Measurements from ENCODE around the gene CHAMP1. TPM values are rescaled to one million over a fixed set of nuclear protein-coding genes. Genes with fewer than 3 reads are reported as not detected.

CHAMP1 gene
- total and polyA plus RNA-seq, 2 of the 13 experiments (the other 11 are each of a cell fraction or from before 2014, with no cell fraction given) = 8.4 to 9.7 TPM

DNA sequence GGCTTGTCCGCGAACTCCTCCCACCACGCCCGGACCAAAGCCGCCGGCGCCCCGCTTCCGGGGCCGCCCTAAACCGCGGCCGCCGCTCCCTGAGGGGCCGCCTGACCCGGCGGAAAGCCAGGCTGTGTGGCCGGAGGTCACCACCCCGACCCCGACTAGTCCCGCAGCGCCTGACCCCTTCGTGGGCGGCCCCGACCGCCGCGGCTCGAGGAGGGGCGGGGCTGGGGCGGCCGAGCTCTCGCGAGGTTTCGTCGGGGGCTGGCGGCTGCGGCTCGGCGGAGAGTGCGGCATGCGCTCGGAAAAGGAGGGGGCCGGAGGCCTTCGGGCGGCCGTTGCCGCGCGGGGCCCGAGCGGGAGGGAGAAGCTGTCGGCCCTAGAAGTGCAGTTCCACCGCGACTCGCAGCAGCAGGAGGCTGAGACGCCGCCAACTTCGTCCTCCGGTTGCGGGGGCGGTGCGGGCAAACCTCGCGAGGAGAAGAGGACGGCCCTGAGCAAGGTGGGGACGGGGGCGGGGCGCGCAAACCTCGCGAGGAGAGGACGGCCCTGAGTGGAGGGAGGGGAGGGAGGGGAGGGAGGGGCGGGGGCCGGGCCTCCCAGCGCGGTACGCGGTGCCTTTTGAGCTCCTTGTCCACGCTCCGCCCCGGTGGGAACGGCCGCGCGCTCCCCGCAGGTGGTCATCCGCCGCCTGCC is 32.8 kb upstream of the CHAMP1 start, which contains the start of gene UPF3A (continued):
- TF ChIP-seq, protein P1, sequence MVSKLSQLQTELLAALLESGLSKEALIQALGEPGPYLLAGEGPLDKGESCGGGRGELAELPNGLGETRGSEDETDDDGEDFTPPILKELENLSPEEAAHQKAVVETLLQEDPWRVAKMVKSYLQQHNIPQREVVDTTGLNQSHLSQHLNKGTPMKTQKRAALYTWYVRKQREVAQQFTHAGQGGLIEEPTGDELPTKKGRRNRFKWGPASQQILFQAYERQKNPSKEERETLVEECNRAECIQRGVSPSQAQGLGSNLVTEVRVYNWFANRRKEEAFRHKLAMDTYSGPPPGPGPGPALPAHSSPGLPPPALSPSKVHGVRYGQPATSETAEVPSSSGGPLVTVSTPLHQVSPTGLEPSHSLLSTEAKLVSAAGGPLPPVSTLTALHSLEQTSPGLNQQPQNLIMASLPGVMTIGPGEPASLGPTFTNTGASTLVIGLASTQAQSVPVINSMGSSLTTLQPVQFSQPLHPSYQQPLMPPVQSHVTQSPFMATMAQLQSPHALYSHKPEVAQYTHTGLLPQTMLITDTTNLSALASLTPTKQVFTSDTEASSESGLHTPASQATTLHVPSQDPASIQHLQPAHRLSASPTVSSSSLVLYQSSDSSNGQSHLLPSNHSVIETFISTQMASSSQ (IDR thresholded peaks at IDR 0.05; ENCODE audit: low read depth) = no peak
- TF ChIP-seq, protein P1 (CRISPR knock-in tag; IDR thresholded peaks at IDR 0.05; ENCODE audit: borderline replicate concordance) = peak; percentile 18; the same call in 1 of the 2 replicates
- TF ChIP-seq SMC3 (IDR thresholded peaks at IDR 0.05; ENCODE audit: low read length) = no peak
- peak; percentile 85 for TF ChIP-seq ZFY (CRISPR knock-in tag; IDR thresholded peaks at IDR 0.05)
- peak; percentile 86 for TF ChIP-seq ETV5 (CRISPR knock-in tag; IDR thresholded peaks at IDR 0.05; ENCODE audit: borderline replicate concordance)
- TF ChIP-seq ZNF816 (CRISPR knock-in tag; IDR thresholded peaks at IDR 0.05; ENCODE audit: borderline replicate concordance) = no peak
- TF ChIP-seq SALL1 (CRISPR knock-in tag; IDR thresholded peaks at IDR 0.05) = peak; percentile 72
- TF ChIP-seq YEATS2 (CRISPR knock-in tag; IDR thresholded peaks at IDR 0.05; ENCODE audit: borderline replicate concordance) = peak; percentile 68; the same call in 1 of the 2 replicates
- no peak for TF ChIP-seq SMARCE1 (IDR thresholded peaks at IDR 0.05; ENCODE audit: borderline replicate concordance)
- no peak for TF ChIP-seq ZNF776 (CRISPR knock-in tag; IDR thresholded peaks at IDR 0.05)
- 0 out of 2 replicates have a peak, but pooled peaks have one; percentile 56 for TF ChIP-seq ZNF670 (CRISPR knock-in tag; IDR thresholded peaks at IDR 0.05; ENCODE audit: borderline replicate concordance)
- TF ChIP-seq, protein P2, sequence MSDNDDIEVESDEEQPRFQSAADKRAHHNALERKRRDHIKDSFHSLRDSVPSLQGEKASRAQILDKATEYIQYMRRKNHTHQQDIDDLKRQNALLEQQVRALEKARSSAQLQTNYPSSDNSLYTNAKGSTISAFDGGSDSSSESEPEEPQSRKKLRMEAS (IDR thresholded peaks at IDR 0.05) = no peak; the same call in 1 of the 2 replicates
- TF ChIP-seq, protein P3, sequence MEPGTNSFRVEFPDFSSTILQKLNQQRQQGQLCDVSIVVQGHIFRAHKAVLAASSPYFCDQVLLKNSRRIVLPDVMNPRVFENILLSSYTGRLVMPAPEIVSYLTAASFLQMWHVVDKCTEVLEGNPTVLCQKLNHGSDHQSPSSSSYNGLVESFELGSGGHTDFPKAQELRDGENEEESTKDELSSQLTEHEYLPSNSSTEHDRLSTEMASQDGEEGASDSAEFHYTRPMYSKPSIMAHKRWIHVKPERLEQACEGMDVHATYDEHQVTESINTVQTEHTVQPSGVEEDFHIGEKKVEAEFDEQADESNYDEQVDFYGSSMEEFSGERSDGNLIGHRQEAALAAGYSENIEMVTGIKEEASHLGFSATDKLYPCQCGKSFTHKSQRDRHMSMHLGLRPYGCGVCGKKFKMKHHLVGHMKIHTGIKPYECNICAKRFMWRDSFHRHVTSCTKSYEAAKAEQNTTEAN (CRISPR knock-in tag; conservative IDR thresholded peaks at IDR 0.05) = no peak; the same call in 1 of the 2 replicates
- TF ChIP-seq, protein P4, sequence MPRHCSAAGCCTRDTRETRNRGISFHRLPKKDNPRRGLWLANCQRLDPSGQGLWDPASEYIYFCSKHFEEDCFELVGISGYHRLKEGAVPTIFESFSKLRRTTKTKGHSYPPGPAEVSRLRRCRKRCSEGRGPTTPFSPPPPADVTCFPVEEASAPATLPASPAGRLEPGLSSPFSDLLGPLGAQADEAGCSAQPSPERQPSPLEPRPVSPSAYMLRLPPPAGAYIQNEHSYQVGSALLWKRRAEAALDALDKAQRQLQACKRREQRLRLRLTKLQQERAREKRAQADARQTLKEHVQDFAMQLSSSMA (CRISPR knock-in tag; IDR thresholded peaks at IDR 0.05) = peak; percentile 76; the same call in 1 of the 2 replicates
- TF ChIP-seq HNRNPK (IDR thresholded peaks at IDR 0.05; ENCODE audit: low read depth, low read length, poor library complexity, severe bottlenecking) = peak; percentile 89
- peak; percentile 85 for TF ChIP-seq ZC3H13 (CRISPR knock-in tag; IDR thresholded peaks at IDR 0.05)
- no peak for TF ChIP-seq IKZF1 (IDR thresholded peaks at IDR 0.05)
- peak; percentile 73; the same call in 1 of the 2 replicates for TF ChIP-seq ZNF878 (CRISPR knock-in tag; IDR thresholded peaks at IDR 0.05)
- TF ChIP-seq, protein P5, sequence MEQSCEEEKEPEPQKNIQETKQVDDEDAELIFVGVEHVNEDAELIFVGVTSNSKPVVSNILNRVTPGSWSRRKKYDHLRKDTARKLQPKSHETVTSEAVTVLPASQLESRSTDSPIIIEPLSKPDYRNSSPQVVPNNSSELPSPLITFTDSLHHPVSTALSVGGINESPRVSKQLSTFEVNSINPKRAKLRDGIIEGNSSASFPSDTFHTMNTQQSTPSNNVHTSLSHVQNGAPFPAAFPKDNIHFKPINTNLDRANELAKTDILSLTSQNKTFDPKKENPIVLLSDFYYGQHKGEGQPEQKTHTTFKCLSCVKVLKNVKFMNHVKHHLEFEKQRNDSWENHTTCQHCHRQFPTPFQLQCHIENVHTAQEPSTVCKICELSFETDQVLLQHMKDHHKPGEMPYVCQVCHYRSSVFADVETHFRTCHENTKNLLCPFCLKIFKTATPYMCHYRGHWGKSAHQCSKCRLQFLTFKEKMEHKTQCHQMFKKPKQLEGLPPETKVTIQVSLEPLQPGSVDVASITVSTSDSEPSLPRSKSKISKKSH (CRISPR knock-in tag; IDR thresholded peaks at IDR 0.05; ENCODE audit: borderline replicate concordance) = no peak
